Measurements from ENCODE around the gene CNTN4.

CNTN4 gene

DNA sequence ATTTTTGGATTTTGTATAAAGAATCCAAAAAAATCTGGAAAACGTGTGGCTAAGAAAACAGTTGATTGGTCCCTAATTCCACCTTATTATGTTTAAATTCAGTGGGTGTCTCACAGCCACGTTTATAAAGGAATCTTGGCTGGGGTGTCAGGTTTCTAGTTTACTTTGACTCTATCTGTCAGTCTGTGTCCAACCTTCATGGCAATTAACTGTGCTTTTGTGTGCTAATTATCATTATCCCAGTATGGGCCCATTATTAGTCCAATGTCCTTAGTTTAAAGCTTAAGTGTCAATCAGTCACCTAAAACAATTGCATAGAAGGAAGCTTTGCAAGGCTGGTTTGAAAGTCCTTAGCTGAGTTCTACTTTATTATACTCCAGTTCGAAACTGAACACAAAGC lies 3.7 kb upstream of the CNTN4 start:
- Histone ChIP-seq H3K9me2 (ENCODE audit: low read depth, low read length) (no peaks in the 10 kb centered on the region), H3K27ac (ENCODE audit: low read depth, low read length, poor library complexity, severe bottlenecking) (no peak overlapping the region), H3K9ac (ENCODE audit: low read length) (no peak overlapping the region), H3K27me3 (ENCODE audit: insufficient read depth, low read length) (no peaks in the 10 kb centered on the region), H3K79me2 (ENCODE audit: insufficient read depth, low read length) (no peaks in the 10 kb centered on the region), H3K9me3 (ENCODE audit: low read length) (no peaks in the 10 kb centered on the region), H4K20me1 (ENCODE audit: insufficient read depth, low read length) (no peaks in the 10 kb centered on the region), H3F3A (ENCODE audit: insufficient read depth, low read length) (no peaks in the 10 kb centered on the region), H3K36me3 (ENCODE audit: insufficient read depth, low read length) (no peaks in the 10 kb centered on the region), H3K4me1 (ENCODE audit: insufficient read depth, low read length, severe bottlenecking) (no peaks in the 10 kb centered on the region), H3K4me3 (ENCODE audit: low read depth, low read length, poor library complexity, severe bottlenecking) (no peak overlapping the region), H3K4me2 (ENCODE audit: low read length) (no peak overlapping the region), H2AFZ (ENCODE audit: low read length) (no peak overlapping the region)
- no peak for TF ChIP-seq EZH2 (IDR thresholded peaks at IDR 0.05; ENCODE audit: borderline replicate concordance, low read length)
- TF ChIP-seq, protein P1, sequence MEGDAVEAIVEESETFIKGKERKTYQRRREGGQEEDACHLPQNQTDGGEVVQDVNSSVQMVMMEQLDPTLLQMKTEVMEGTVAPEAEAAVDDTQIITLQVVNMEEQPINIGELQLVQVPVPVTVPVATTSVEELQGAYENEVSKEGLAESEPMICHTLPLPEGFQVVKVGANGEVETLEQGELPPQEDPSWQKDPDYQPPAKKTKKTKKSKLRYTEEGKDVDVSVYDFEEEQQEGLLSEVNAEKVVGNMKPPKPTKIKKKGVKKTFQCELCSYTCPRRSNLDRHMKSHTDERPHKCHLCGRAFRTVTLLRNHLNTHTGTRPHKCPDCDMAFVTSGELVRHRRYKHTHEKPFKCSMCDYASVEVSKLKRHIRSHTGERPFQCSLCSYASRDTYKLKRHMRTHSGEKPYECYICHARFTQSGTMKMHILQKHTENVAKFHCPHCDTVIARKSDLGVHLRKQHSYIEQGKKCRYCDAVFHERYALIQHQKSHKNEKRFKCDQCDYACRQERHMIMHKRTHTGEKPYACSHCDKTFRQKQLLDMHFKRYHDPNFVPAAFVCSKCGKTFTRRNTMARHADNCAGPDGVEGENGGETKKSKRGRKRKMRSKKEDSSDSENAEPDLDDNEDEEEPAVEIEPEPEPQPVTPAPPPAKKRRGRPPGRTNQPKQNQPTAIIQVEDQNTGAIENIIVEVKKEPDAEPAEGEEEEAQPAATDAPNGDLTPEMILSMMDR (IDR thresholded peaks at IDR 0.05; ENCODE audit: low read length): no peak

DNA sequence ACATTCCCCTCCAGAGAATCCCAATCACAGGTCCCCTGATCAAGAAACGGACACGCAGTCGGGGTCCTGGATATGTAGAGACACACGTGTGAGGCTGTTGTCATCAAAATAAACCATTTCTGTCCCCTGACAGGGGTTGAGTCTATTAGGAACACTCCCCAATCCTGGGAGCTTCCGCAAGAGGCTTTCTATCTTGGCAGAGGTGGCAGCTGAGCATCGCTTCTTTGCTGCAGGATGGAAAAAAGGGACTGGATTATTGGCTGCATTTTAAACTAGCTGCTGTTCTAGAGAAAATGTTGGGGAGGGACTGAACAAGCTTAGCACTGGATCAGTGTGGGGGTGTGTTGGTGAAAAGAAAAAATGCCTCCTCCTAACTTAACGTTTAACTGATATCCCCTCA lies 2.5 kb upstream of the CNTN4 start:
- H3K4me1 ChIP-seq (ENCODE audit: insufficient read depth, low read length, severe bottlenecking): no peaks in the 10 kb centered on the region
- no peak overlapping the region for H3K4me2 ChIP-seq (ENCODE audit: low read length)
- H3K9me2 ChIP-seq (ENCODE audit: low read depth, low read length): no peaks in the 10 kb centered on the region
- H3K36me3 ChIP-seq (ENCODE audit: insufficient read depth, low read length): no peaks in the 10 kb centered on the region
- H3K79me2 ChIP-seq (ENCODE audit: insufficient read depth, low read length): no peaks in the 10 kb centered on the region
- H2AFZ ChIP-seq (ENCODE audit: low read length): no peak overlapping the region
- no peak overlapping the region for H3K9ac ChIP-seq (ENCODE audit: low read length)
- no peaks in the 10 kb centered on the region for H3F3A ChIP-seq (ENCODE audit: insufficient read depth, low read length)
- no peaks in the 10 kb centered on the region for H4K20me1 ChIP-seq (ENCODE audit: insufficient read depth, low read length)
- no peak overlapping the region for H3K4me3 ChIP-seq (ENCODE audit: low read depth, low read length, poor library complexity, severe bottlenecking)
- H3K27me3 ChIP-seq (ENCODE audit: insufficient read depth, low read length): no peaks in the 10 kb centered on the region
- H3K27ac ChIP-seq (ENCODE audit: low read depth, low read length, poor library complexity, severe bottlenecking): no peak overlapping the region
- TF ChIP-seq, protein P1 (IDR thresholded peaks at IDR 0.05; ENCODE audit: low read length): no peak
- H3K9me3 ChIP-seq (ENCODE audit: low read length): no peaks in the 10 kb centered on the region

- no peaks in the 10 kb centered on the region for H4K20me1 ChIP-seq (ENCODE audit: insufficient read depth, low read length)
- no peaks in the 10 kb centered on the region for H3K9me3 ChIP-seq (ENCODE audit: low read length)
- H3K27me3 ChIP-seq (ENCODE audit: insufficient read depth, low read length): no peaks in the 10 kb centered on the region
- H2AFZ ChIP-seq (ENCODE audit: low read length): no peak overlapping the region
- no peak overlapping the region for H3K4me2 ChIP-seq (ENCODE audit: low read length)
- H3K27ac ChIP-seq (ENCODE audit: low read depth, low read length, poor library complexity, severe bottlenecking): no peak overlapping the region
- no peaks in the 10 kb centered on the region for H3F3A ChIP-seq (ENCODE audit: insufficient read depth, low read length)
- no peaks in the 10 kb centered on the region for H3K79me2 ChIP-seq (ENCODE audit: insufficient read depth, low read length)
- TF ChIP-seq EZH2 (IDR thresholded peaks at IDR 0.05; ENCODE audit: borderline replicate concordance, low read length): no peak
- TF ChIP-seq, protein P1 (IDR thresholded peaks at IDR 0.05; ENCODE audit: low read length): no peak
- H3K4me3 ChIP-seq (ENCODE audit: low read depth, low read length, poor library complexity, severe bottlenecking): no peak overlapping the region
- H3K9me2 ChIP-seq (ENCODE audit: low read depth, low read length): no peaks in the 10 kb centered on the region
- no peaks in the 10 kb centered on the region for H3K4me1 ChIP-seq (ENCODE audit: insufficient read depth, low read length, severe bottlenecking)
- H3K36me3 ChIP-seq (ENCODE audit: insufficient read depth, low read length): no peaks in the 10 kb centered on the region
- H3K9ac ChIP-seq (ENCODE audit: low read length): no peak overlapping the region
Observed at GRCh38 chr3:2097641-2098191, 950 bp upstream of the CNTN4 start.
